AG09319 (cell line): ENCODE measurements around the gene HES5.
"Not testable (repeated sequence)": the region's sequence is repeated elsewhere in the genome, so short reads cannot be mapped to it uniquely, and the experiment has no call there.

Experiments used
- DNase-seq: peaks from one replicate; pipeline ENCODE4 v3.0.0-alpha.2; 2010; ENCODE audit warnings: low read depth; ENCODE audit errors: extremely low read depth
- CTCF ChIP-seq: IDR thresholded peaks from 2 replicates; pipeline ENCODE4 v1.5.1; 2011; ENCODE audit warnings: low read depth, mild to moderate bottlenecking, inconsistent platforms, low read length, moderate library complexity

Gene HES5

GRCh38 chr1:2529784-2530512 is at the start of gene HES5:
HES5 (minus strand) TSS chr1:2530263; CDS start chr1:2530164, 99 bp downstream.
- DNase-seq = no peak
- no peak for TF ChIP-seq CTCF

- TF ChIP-seq CTCF = no peak
Observed at GRCh38 chr1:2578758-2579118, 48.7 kb upstream of the HES5 start.

DNA sequence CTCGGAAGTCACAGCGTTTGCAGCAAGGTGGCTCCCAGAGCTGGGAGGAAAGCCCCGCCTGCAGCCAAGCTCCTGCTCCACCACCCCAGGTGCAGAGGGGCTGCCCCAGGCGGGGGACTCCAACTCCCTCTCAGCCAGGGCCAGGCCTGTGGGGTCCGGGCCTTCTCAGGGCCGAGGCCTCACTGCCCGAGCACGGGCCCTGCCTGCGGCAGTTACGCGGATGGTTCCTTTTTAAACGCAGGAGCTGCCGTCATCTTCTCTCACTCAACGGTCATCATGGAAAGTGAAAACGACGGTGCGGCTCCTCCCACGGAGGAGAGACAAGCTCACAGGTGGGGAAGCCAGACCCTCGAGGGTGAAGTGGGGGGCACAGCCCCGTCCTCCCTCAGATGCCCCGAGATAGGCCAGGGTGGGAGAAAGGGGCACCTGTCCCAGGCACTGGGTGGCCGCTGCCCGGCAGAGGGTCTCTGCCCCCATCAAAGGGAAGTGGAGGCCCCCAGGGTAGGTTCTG is 47.6 kb upstream of the HES5 start:
- not testable (repeated sequence) for DNase-seq

More at GRCh38 chr1:2578758-2579118, 48.7 kb upstream of the HES5 start:
- no peak for DNase-seq

- no peak for DNase-seq
- no peak for TF ChIP-seq CTCF
Observed at GRCh38 chr1:2575801-2576663, 46.0 kb upstream of the HES5 start.

DNA sequence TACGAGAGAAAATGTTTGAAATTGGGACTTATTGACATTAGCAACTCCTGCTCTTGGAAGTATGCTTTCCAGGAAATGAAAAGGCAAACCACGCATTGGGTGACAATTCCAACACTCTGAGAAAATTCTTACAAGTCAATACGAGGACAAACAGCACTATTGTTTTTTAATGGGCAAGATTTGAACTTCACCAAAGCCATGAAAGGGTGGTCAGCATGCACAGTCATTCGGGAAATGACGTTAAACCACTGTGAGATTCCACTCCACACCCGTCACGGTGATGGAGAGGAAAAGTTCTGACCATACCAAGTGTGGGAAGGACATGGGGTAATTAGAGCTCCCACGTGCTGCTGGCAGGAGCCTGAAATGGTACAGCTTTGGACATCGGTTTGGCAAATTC is 44.3 kb upstream of the HES5 start:
- no peak for TF ChIP-seq CTCF
- DNase-seq = no peak

DNA sequence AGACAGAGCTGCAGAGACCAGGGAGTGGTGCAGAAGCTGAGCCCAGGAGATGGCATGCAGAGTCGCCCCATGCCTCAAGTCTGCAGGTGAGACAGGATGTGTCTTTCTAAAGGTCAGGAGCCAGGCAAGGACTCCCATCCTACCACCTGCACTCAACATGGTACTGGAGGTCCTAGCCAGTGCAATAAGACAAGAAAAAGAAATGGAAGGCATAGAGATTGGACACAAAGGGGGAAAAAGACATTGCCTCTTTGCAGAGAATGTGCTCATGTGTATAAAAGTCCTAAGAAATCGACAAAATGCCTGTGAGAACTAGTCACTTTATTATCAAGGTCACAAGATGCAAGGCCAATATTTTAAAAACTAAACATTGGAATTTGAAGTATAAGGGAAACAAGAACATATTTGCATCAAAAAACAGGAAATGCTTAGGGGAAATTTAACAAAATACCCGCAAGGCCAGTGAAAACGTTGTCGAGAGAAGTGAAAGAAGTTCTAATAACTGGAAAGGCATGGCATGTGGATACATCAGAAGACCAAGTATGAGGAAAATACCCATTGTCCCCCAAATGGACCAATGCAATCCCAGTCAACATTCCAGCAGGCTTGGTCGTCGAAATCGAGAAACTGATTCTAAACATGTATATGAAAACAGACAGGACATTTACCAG is 43.3 kb upstream of the HES5 start:
- no peak for DNase-seq
- TF ChIP-seq CTCF = no peak

DNA sequence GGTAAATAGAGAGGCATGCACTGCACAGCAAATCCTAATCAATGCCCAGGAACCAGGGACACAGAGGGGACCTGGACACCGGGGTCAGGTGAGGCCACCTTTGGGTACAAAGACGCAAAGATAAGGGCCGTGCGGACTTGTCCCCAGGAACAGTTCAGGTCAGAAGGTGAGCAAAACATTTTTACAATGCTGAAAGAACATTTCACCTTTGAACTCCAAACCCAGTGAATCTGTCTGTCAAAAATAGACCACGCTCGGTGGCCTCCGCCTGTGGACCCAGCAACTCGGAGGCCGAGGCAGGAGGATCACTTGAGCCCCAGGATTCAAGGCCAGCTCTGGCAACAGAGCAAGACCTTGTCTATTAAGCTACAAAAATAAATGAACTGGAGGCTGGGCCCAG is 41.3 kb upstream of the HES5 start:
- DNase-seq = no peak
- TF ChIP-seq CTCF = no peak
